Trophoblast cell (in vitro differentiated cells and primary cell): ENCODE measurements around the gene PRKN.

Experiments
- DNase-seq, 2 donors: peaks; one replicate each; pipeline ENCODE4 v3.0.0-alpha.2; 2016
- H2AFZ ChIP-seq: 2 replicates; pipeline ENCODE4 v1.6.1; 2013; ENCODE audit warnings: low read length, moderate library complexity, mild to moderate bottlenecking; ENCODE audit not compliant: insufficient read depth, poor library complexity
- H2AK5ac ChIP-seq: 2 replicates; pipeline ENCODE4 v1.6.1; 2013; ENCODE audit warnings: mild to moderate bottlenecking, low read length
- H2BK120ac ChIP-seq: 2 replicates; pipeline ENCODE4 v1.6.1; 2013; ENCODE audit warnings: low read length, mild to moderate bottlenecking, moderate library complexity; ENCODE audit not compliant: insufficient read depth, poor library complexity
- H2BK12ac ChIP-seq: 2 replicates; pipeline ENCODE4 v1.6.1; 2013; ENCODE audit warnings: mild to moderate bottlenecking, low read length, moderate library complexity
- H2BK5ac ChIP-seq: 2 replicates; pipeline ENCODE4 v1.6.1; 2013; ENCODE audit warnings: low read length, low read depth, moderate library complexity, mild to moderate bottlenecking; ENCODE audit not compliant: poor library complexity
- H3K14ac ChIP-seq: 2 replicates; pipeline ENCODE4 v1.6.1; 2013; ENCODE audit warnings: mild to moderate bottlenecking, low read length
- H3K18ac ChIP-seq: 2 replicates; pipeline ENCODE4 v1.6.1; 2013; ENCODE audit warnings: mild to moderate bottlenecking, low read length
- H3K23ac ChIP-seq: 2 replicates; pipeline ENCODE4 v1.6.1; 2013; ENCODE audit warnings: low read length
- H3K27ac ChIP-seq: 2 replicates; pipeline ENCODE4 v1.5.1; 2013; ENCODE audit warnings: low read depth, mild to moderate bottlenecking, inconsistent platforms, low read length, moderate library complexity
- H3K27me3 ChIP-seq: 2 replicates; pipeline ENCODE4 v1.6.1; 2013; ENCODE audit warnings: inconsistent platforms, mild to moderate bottlenecking, low read length, moderate library complexity; ENCODE audit not compliant: insufficient read depth
- H3K36me3 ChIP-seq, 2 experiments: 1 replicate in 1 of 2; 2 replicates in 1 of 2; pipeline ENCODE4 v1.6.1; 2013; ENCODE audit warnings: low read length in 2 of 2, mild to moderate bottlenecking in 2 of 2, moderate library complexity in 1 of 2; ENCODE audit not compliant: insufficient read depth in 2 of 2, control insufficient read depth in 1 of 2
- H3K4ac ChIP-seq: 2 replicates; pipeline ENCODE4 v1.6.1; 2013; ENCODE audit warnings: low read depth, mild to moderate bottlenecking, low read length, moderate library complexity
- H3K4me1 ChIP-seq, 2 experiments: 1 replicate in 1 of 2; 2 replicates in 1 of 2; pipeline ENCODE4 v1.6.1; 2013; ENCODE audit warnings: low read length in 2 of 2, mild to moderate bottlenecking in 2 of 2, moderate library complexity in 1 of 2; ENCODE audit not compliant: insufficient read depth in 2 of 2, control insufficient read depth in 1 of 2
- H3K4me2 ChIP-seq: 2 replicates; pipeline ENCODE4 v1.6.1; 2013; ENCODE audit warnings: inconsistent platforms, mild to moderate bottlenecking, low read length, moderate library complexity
- H3K4me3 ChIP-seq: 2 replicates; pipeline ENCODE4 v1.5.1; 2013; ENCODE audit warnings: mild to moderate bottlenecking, low read depth, low read length, inconsistent platforms
- H3K79me1 ChIP-seq: one replicate; pipeline ENCODE4 v1.6.1; 2013; ENCODE audit warnings: low read length
- H3K79me2 ChIP-seq: 2 replicates; pipeline ENCODE4 v1.6.1; 2013; ENCODE audit warnings: low read length, mild to moderate bottlenecking; ENCODE audit not compliant: control insufficient read depth, insufficient read depth, poor library complexity
- H3K9ac ChIP-seq: 2 replicates; pipeline ENCODE4 v1.6.1; 2013; ENCODE audit warnings: mild to moderate bottlenecking, low read length
- H3K9me3 ChIP-seq: 2 replicates; pipeline ENCODE4 v1.6.1; 2013; ENCODE audit warnings: low read depth, mild to moderate bottlenecking, control low read depth, inconsistent platforms, low read length; ENCODE audit not compliant: insufficient read depth
- H4K12ac ChIP-seq: 2 replicates; pipeline ENCODE4 v1.6.1; 2013; ENCODE audit warnings: low read depth, mild to moderate bottlenecking, low read length, moderate library complexity
- H4K8ac ChIP-seq: 2 replicates; pipeline ENCODE4 v1.6.1; 2013; ENCODE audit warnings: low read depth, mild to moderate bottlenecking, low read length, moderate library complexity
- H4K91ac ChIP-seq: one replicate; pipeline ENCODE4 v1.6.1; 2013; ENCODE audit warnings: low read depth, mild to moderate bottlenecking, low read length, moderate library complexity
- WGBS: extraction: QIAGEN DNeasy Blood & Tissue Kit; methylation state at CpG from one replicate; pipeline ENCODE4 v1.1.7; 2013; ENCODE audit warnings: missing lambda C conversion rate; ENCODE audit not compliant: insufficient read length, insufficient coverage; ENCODE audit errors: extremely low coverage; 5-methylcytosine and 5-hydroxymethylcytosine counted together

The PRKN gene

GRCh38 chr6:161813156-161813555 lies 914.4 kb downstream of the PRKN start:
- no peaks in the 10 kb centered on the region for H3K4me1 ChIP-seq
- no peaks in the 10 kb centered on the region for H3K36me3 ChIP-seq
- no peak for DNase-seq
- no CpG with 5 or more reads among the region's 8 CpGs for WGBS
- no peak overlapping the region for H4K8ac ChIP-seq
- H2BK5ac ChIP-seq, result no peak overlapping the region
- no peaks in the 10 kb centered on the region for H3K79me1 ChIP-seq
- H3K14ac ChIP-seq, result no peak overlapping the region
- H3K79me2 ChIP-seq, result no peaks in the 10 kb centered on the region
- H4K91ac ChIP-seq, result no peak overlapping the region
- H3K23ac ChIP-seq, result no peak overlapping the region
- H2BK120ac ChIP-seq, result no peak overlapping the region
- H2BK12ac ChIP-seq, result no peak overlapping the region
- H2AFZ ChIP-seq, result no peak overlapping the region
- no peak overlapping the region for H3K18ac ChIP-seq
- no peak overlapping the region for H3K27ac ChIP-seq
- no peak overlapping the region for H3K4me3 ChIP-seq
- H4K12ac ChIP-seq, result no peak overlapping the region
- H3K27me3 ChIP-seq, result no peaks in the 10 kb centered on the region
- H2AK5ac ChIP-seq, result no peak overlapping the region
- H3K4me2 ChIP-seq, result no peak overlapping the region
- H3K9ac ChIP-seq, result no peak overlapping the region
- H3K4ac ChIP-seq, result no peak overlapping the region
- H3K9me3 ChIP-seq, result no peaks in the 10 kb centered on the region

GRCh38 chr6:161809971-161810370 lies 917.6 kb downstream of the PRKN start:
- no peaks in the 10 kb centered on the region for H3K79me2 ChIP-seq
- H3K27me3 ChIP-seq, result no peaks in the 10 kb centered on the region
- H2BK5ac ChIP-seq, result no peak overlapping the region
- no peak overlapping the region for H3K4ac ChIP-seq
- H2AK5ac ChIP-seq, result no peak overlapping the region
- H3K9ac ChIP-seq, result no peak overlapping the region
- H3K23ac ChIP-seq, result no peak overlapping the region
- no peak overlapping the region for H3K14ac ChIP-seq
- H3K79me1 ChIP-seq, result no peaks in the 10 kb centered on the region
- H3K18ac ChIP-seq, result no peak overlapping the region
- no peak overlapping the region for H2BK120ac ChIP-seq
- no CpG with 5 or more reads among the region's 2 CpGs for WGBS
- H3K27ac ChIP-seq, result no peak overlapping the region
- no peak overlapping the region for H4K8ac ChIP-seq
- no peak overlapping the region for H2BK12ac ChIP-seq
- no peaks in the 10 kb centered on the region for H3K36me3 ChIP-seq
- no peak for DNase-seq
- no peak overlapping the region for H4K91ac ChIP-seq
- no peak overlapping the region for H3K4me2 ChIP-seq
- H2AFZ ChIP-seq, result no peak overlapping the region
- no peak overlapping the region for H4K12ac ChIP-seq
- no peaks in the 10 kb centered on the region for H3K9me3 ChIP-seq
- H3K4me1 ChIP-seq, result no peaks in the 10 kb centered on the region
- no peak overlapping the region for H3K4me3 ChIP-seq

DNA sequence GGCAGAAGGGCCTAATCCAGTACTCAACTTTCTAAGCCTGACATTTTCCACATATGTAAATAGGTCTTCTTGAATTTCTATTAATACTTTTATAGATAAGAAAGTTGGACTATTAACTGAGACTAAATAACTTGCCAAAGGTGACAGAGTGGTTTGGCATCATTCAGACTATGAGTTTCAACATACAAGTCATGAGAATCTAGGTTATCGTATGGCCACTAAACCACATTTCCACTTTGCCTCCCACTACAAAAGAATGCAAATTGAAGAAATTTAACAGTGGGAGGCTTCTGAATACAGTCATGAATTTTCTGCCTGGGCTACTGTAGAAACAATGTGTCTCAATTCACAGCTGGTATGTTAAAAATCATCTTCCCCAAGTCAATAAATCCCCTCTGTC lies 922.7 kb downstream of the PRKN start:
- Histone ChIP-seq H3K4me3 (no peak overlapping the region), H2BK5ac (no peak overlapping the region), H3K36me3 (no peaks in the 10 kb centered on the region), H3K79me1 (no peaks in the 10 kb centered on the region), H3K4me1 (no peaks in the 10 kb centered on the region), H3K14ac (no peak overlapping the region), H2BK120ac (no peak overlapping the region), H4K8ac (no peak overlapping the region), H3K23ac (no peak overlapping the region), H2AFZ (no peak overlapping the region), H4K91ac (no peak overlapping the region), H3K27me3 (no peaks in the 10 kb centered on the region), H3K9me3 (no peaks in the 10 kb centered on the region), H4K12ac (no peak overlapping the region), H2BK12ac (no peak overlapping the region), H3K79me2 (no peaks in the 10 kb centered on the region), H3K4me2 (no peak overlapping the region), H2AK5ac (no peak overlapping the region), H3K27ac (no peak overlapping the region), H3K9ac (no peak overlapping the region), H3K4ac (no peak overlapping the region), H3K18ac (no peak overlapping the region)
- WGBS, result no CpG with 5 or more reads among the region's 1 CpG
- no peak for DNase-seq

DNA sequence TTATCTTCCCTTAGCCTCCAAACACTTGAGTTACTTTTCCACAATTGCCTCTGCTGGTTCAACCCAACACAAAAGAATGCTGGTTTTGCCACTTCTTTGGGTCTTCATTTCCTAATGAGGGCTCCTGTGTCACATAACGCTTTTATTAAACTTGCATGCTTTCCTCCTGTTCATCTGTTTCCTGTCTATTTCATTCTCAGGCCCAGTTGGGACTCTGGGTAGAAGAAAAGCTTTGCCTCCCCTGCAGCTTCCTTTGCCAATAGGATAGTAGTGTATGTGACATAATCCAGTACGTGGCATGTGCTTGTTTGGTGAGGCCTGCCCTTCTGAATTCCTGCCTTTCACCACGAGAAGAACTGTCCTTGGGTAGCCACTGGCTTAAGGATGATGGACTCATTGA lies 924.4 kb downstream of the PRKN start:
- WGBS, result no CpG with 5 or more reads among the region's 3 CpGs
- no peaks in the 10 kb centered on the region for H3K79me2 ChIP-seq

More for the DNA sequence above, 924.4 kb downstream of the PRKN start:
- no peaks in the 10 kb centered on the region for H3K79me1 ChIP-seq
- no peak overlapping the region for H3K23ac ChIP-seq
- H4K12ac ChIP-seq, result no peak overlapping the region
- H3K9me3 ChIP-seq, result no peaks in the 10 kb centered on the region
- H3K4me1 ChIP-seq, result no peaks in the 10 kb centered on the region
- no peak overlapping the region for H2BK12ac ChIP-seq
- H2AFZ ChIP-seq, result no peak overlapping the region
- H2AK5ac ChIP-seq, result no peak overlapping the region
- no peak overlapping the region for H3K4me2 ChIP-seq
- no peaks in the 10 kb centered on the region for H3K36me3 ChIP-seq
- DNase-seq, result no peak
- no peak overlapping the region for H3K27ac ChIP-seq
- no peak overlapping the region for H3K14ac ChIP-seq
- no peak overlapping the region for H2BK5ac ChIP-seq
- H4K91ac ChIP-seq, result no peak overlapping the region
- H3K27me3 ChIP-seq, result no peaks in the 10 kb centered on the region
- H4K8ac ChIP-seq, result no peak overlapping the region
- no peak overlapping the region for H3K9ac ChIP-seq
- H3K4ac ChIP-seq, result no peak overlapping the region
- H3K18ac ChIP-seq, result no peak overlapping the region
- H2BK120ac ChIP-seq, result no peak overlapping the region
- no peak overlapping the region for H3K4me3 ChIP-seq
